Measurements from ENCODE around the gene PDAP1.
"Not testable (repeated sequence)": the region's sequence is repeated elsewhere in the genome, so short reads cannot be mapped to it uniquely, and the experiment has no call there.

The PDAP1 gene

DNA sequence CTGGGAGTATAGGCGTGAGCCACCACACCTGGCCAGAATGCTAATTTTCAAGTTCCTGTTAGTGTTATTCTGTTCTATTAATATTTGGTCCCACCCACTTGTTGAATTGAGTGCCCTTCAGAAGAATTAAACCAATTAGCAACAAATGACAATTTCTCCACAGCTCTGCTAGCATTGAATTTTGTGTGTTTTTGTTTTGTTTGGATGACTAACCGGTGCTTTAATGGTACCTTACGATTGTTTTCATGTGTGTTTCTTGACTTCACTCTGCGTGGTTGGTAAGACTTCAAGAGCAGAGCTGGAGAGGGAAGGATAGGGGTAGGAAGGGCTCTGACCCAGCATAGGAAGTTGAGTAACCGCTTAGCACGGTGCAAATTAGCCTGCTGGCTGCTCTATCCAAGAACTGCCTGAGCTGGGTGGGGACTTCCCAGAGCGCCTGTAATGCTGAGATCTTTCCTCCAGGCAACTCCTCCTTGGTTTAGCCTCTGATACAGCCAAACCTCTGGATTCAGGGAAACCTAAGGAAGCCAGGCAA is 29.3 kb downstream of the PDAP1 start:
- DNase-seq (ENCODE audit: low read depth in 3 of 3): peak; percentile 17 to 40 (median 31)

DNA sequence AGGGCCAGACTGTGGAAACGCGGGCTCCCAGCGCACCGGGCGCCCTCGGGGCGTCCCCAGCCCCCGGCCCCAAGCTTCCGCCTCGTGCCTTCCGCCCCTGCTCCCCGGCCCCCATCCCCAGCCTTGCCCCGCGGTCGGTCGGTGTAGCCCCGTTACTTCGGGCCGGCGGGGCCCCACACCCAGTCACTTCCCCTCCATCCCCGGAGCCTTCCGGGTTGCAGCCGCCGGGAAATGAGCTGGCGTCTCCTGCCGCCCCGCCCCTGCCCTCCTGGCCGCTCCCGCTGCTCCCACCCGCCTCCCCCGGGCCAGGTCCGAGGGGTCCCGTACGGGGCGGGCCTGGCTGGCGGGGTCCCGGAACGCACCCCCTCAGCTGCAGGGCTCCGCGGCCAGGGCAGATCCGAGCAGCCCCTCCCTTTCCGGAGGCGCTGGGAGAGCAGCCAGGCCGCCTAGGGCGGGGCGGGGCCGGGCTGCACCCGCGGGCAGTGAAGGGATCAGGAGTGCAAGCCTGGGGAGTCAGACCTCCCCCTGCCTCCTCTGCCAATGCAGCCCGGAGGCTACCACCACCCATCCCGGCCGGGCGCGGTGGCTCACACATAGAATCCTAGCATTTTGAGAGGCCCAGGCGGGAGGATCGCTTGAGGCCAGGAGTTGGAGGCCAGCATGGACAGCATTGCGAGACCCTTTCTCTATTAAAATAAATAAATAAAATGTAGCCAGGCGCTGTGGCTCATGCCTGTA is 33.2 kb downstream of the PDAP1 start:
- DNase-seq (ENCODE audit: low read depth in 3 of 3): peak; percentile 19 to 69 (median 39)

DNA sequence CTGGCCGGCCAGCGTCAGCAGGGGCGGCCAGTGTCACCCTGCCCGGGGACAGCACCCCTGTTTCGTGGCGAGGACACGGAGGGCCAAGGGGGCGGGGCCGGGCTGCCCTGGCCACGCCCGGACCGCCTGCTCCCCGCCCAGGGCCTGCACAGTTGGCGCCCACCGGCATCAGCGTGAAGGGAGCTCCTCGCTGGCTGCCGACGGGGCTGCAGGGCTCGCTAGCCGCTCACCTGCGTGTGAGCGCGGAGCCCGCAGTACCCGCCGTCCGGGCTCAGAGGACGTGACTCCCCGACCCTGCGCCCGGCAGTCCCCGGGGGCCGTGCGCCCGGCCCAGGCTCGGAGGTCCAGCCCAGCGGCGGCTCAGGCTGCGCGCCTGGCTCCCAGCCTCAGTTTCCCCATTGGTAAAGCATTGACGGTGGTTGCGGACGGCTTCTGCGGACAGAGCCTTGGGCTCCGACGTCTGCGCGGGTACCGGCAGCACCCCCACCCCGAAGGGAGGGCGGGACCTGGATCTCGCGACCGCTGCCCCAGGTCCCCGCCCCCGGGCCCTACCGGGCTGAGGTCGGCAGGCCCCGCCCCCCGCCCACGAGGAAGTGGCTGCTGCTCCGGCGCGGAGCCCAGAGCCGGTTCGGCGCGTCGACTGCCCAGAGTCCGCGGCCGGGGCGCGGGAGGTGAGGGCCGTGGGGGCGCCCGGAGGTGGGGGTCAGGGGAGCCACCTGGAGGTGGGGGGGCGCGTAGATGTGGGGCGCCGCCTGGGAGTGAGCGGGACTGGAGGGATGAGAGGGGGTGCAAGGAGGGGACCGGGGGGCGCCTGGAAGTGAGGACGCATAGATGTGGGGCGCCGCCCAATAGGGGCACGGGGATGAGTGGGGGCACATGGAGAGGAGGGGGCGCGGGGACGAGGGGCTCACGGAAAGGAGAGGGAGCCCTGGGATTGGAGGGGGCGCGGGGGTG is 34.0 kb downstream of the PDAP1 start, which contains the start of gene ARPC1B:
TSS of gene ARPC1B (plus strand) at position 620 of the 954 bp plus-strand sequence. CDS start 10,985 bp downstream, outside the sequence.
- DNase-seq (ENCODE audit: low read depth in 3 of 3): peak; percentile 68 to 90 (median 76)

- DNase-seq (ENCODE audit: low read depth in 3 of 3): no peak
Measured at GRCh38 chr7:99373091-99374066, 35.0 kb downstream of the PDAP1 start.

- no peak for DNase-seq (ENCODE audit: low read depth in 3 of 3)
Measured at GRCh38 chr7:99372275-99373090, 35.9 kb downstream of the PDAP1 start.

- DNase-seq (ENCODE audit: low read depth in 3 of 3): no peak
Measured at GRCh38 chr7:99371376-99371920, 36.9 kb downstream of the PDAP1 start.

DNA sequence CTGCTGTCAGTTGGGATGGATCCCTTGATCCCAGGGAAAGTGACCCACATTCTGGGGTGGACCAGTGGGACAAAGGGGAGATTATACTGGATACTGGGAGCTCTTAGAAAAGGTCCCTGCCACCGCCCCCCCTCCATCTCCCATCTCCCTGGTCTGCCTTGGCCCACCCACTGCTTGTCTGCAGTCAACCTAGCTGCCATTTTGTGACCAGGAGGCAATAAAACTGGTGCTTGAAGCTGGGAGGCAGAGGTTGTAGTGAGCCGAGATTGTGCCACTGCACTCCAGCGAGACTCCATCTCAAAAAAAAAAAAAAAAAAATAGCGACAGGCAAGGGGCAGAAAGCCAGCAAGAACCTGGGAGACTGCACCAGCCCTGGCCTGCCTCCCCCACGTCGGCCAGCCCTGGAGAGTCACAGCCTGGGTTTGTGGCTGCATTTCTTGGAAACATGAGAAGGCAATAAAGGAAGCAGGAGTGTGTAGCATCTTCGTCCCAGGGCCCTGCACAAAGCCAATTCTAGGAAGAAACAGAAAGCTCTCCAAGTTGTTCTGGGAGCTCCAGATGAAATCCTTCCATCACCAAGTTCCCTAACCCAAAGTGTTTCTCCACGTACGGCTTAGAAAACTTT is 38.5 kb downstream of the PDAP1 start:
- no peak for DNase-seq (ENCODE audit: low read depth in 3 of 3)

- DNase-seq (ENCODE audit: low read depth in 3 of 3): no peak
Measured at GRCh38 chr7:99368750-99369389, 39.5 kb downstream of the PDAP1 start.

- no peak for DNase-seq (ENCODE audit: low read depth in 3 of 3)
Measured at GRCh38 chr7:99366646-99367045, 41.8 kb downstream of the PDAP1 start.

DNA sequence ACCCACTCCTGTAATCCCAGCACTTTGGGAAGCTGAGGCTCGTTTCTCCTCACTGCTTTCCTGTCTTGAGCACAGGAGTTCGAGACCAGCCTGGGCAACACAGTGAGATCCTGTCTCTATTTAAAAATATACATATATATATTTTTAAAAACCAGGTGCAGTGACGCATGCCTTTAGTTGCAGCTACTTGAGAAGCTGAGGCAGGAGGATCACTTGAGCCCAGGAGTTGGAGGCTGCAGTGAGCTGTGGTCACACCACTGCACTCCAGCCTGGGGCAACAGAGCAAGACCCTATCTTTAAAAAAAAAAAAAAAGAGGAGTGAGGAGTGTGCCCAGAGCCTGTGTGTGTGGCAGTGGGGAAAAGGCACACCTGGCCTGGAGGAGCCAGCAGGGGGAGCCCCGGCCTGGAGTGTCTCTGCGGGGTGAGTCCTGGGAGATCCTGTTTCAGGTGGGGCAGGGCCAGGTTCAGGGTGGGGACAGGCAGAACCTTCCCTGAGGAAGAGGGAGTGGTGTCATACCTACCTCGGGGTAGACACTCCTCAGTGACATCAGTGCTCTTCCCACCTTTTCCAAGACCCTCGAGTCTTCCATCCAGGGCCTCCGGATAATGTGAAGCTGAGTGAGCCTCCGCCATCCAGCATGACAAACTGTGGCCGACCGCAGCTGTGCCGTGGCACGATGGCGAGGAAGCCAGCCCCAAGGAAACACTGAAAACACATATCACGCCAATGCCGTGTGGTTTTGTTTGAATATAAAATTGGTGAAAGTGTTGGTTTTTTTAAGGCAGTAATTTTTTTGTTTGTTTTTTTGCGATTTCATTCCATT is 42.9 kb downstream of the PDAP1 start:
- peak; percentile 32 to 50 (median 32) for DNase-seq (ENCODE audit: low read depth in 3 of 3)

DNA sequence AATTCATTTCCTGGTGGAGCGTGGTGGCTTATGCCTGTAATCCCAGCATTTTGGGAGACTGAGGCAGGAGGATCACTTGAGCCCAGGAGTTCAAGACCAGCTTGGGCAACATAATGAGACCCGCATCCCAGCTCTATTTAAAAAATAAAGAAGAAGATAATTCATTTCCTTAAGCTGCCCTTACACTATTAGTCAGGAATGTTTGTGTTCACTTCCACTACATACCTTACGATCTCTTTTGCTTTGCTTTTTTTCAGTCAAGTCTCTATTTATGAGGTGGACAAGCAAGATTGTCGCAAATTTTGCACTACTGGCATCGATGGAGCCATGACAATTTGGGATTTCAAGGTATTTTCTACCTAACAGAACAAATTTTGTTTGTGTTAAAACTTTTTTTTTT is 45.1 kb downstream of the PDAP1 start:
- no peak for DNase-seq (ENCODE audit: low read depth in 3 of 3)

GRCh38 chr7:99362801-99363200 is 45.6 kb downstream of the PDAP1 start:
- DNase-seq (ENCODE audit: low read depth in 3 of 3): no peak

- no peak for DNase-seq (ENCODE audit: low read depth in 3 of 3)
Measured at GRCh38 chr7:99359465-99360154, 48.8 kb downstream of the PDAP1 start.

GRCh38 chr7:99358521-99358920 is 49.9 kb downstream of the PDAP1 start:
- DNase-seq (ENCODE audit: low read depth in 3 of 3): not testable (repeated sequence)

DNA sequence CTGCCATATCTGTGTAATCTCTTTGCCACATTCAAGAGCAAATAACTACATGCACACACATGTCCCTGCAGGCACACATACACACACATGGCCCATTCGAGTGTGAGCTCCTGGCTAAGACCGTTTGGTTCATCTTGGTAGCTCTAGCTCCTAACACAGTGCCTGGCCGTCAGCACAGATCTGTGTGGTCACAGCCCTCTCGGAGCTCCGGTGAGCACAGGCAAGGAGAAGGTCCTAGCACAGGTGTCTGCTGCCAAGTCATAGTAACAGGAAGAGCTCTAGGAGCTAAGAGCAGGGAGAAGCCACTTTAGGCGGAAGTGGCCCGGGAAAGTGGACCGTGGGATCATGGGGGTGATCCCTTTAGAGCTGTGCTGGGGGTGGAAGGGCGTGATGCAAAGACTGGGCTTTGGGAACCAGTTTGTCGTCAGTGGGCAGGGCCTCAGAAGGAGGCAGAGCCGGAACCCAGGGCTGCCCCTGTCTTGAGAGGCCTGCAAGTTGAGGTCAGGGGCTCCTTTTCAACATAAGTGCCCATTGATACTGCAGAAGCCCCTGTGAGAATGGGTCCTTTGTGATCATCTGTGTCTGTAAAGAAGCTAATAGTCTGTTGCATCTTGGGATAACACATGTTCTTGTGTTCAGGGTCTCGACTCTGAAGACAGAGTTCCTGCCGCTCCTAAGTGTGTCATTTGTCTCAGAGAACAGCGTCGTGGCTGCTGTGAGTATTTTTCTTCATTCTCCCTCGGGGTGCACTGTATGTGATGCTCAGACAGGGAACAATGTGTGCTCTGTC is 50.5 kb downstream of the PDAP1 start:
- no peak for DNase-seq (ENCODE audit: low read depth in 3 of 3)

DNA sequence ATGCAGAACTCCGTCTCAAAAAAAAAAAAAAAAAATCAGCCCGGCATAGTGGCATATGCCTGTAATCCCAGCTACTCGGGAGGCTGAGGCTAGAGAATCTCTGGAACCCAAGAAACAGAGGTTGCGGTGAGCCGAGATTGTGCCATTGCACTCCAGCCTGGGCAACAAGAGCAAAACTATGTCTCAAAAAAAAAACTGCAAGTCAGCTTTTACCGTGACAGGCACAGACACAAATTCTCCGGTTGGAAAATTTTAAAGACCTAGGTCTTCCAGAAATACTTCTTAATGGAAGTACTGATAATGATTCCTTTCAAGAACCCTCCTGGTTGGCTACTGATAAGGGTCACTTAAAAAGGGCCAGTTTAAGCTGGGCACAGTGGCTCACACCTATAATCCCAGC is 53.3 kb downstream of the PDAP1 start:
- DNase-seq (ENCODE audit: low read depth in 3 of 3): no peak

GRCh38 chr7:99352247-99352646 is 56.1 kb downstream of the PDAP1 start:
- DNase-seq (ENCODE audit: low read depth in 3 of 3): no peak
